Measurements from ENCODE around the gene IKZF3. TPM values are rescaled to one million over a fixed set of nuclear protein-coding genes. Genes with fewer than 3 reads are reported as not detected.

The IKZF3 gene
- total RNA-seq, 1 experiment from 2014 or later: 0.22 TPM

- Histone ChIP-seq H2BK15ac (ENCODE audit: low read depth, low read length) (no peak overlapping the region), H3K79me2 (ENCODE audit: insufficient read depth, low read length) (no peaks in the 10 kb centered on the region), H4K91ac (ENCODE audit: insufficient read length, low read depth, low read length) (no peak overlapping the region), H4K20me1 (ENCODE audit: control insufficient read depth, insufficient read depth, insufficient read length) (no peaks in the 10 kb centered on the region), H2AFZ (ENCODE audit: low read length) (no peak overlapping the region), H3K4me2 (ENCODE audit: insufficient read depth, insufficient read length, low read length) (no peak overlapping the region), H3K4ac (ENCODE audit: low read depth, low read length) (no peak overlapping the region), H3K9ac (ENCODE audit: extremely low read depth, insufficient read length, low read length) (no peak overlapping the region), H2BK20ac (ENCODE audit: low read depth, low read length, poor library complexity, severe bottlenecking) (no peak overlapping the region), H2BK12ac (ENCODE audit: insufficient read length, low read depth, low read length) (no peak overlapping the region), H3K27ac (ENCODE audit: insufficient read length, low read depth, low read length) (no peak overlapping the region), H3K18ac (ENCODE audit: insufficient read length, low read depth, low read length) (no peak overlapping the region), H3K9me3 (ENCODE audit: control insufficient read depth, low read depth, low read length) (peaks cover 7% of the 10 kb centered on the region), H3T11ph (ENCODE audit: low read length) (no peak overlapping the region), H3K27me3 (ENCODE audit: insufficient read depth, low read length) (no peaks in the 10 kb centered on the region), H4K8ac (replicated peaks; ENCODE audit: insufficient read length, low read depth, low read length) (no peak overlapping the region), H3K4me1 (ENCODE audit: insufficient read depth, low read length) (peaks cover 4% of the 10 kb centered on the region; the same call in 1 of the 2 replicates), H2AK5ac (ENCODE audit: insufficient read length, low read length) (no peak overlapping the region), H3K14ac (ENCODE audit: insufficient read depth, low read length) (no peak overlapping the region), H4K5ac (ENCODE audit: insufficient read length, low read depth, low read length) (no peak overlapping the region), H3K23me2 (ENCODE audit: insufficient read length, low read depth, low read length, poor library complexity, severe bottlenecking) (no peaks in the 10 kb centered on the region), H2BK120ac (ENCODE audit: low read depth, low read length, poor library complexity, severe bottlenecking) (no peak overlapping the region), H3K56ac (ENCODE audit: insufficient read length, low read depth, low read length) (no peak overlapping the region), H2BK5ac (ENCODE audit: insufficient read length, low read length) (no peak overlapping the region), H3K79me1 (ENCODE audit: insufficient read depth, low read depth, low read length, poor library complexity, severe bottlenecking) (no peaks in the 10 kb centered on the region), H3K23ac (ENCODE audit: insufficient read length, low read depth, low read length) (no peak overlapping the region)
- DNase-seq: no peak
- Mint-ChIP-seq H3K9me3 (peaks cover 34% of the 10 kb centered on the region in 2 experiments), H3K4me3 (no peak overlapping the region), H3K27ac (no peak overlapping the region; a peak in 1 of 7 replicates), H3K36me3 (ENCODE audit: insufficient read depth in 1 of 3, low read depth in 3 of 3) (peaks cover 8 to 19% (median 18%) of the 10 kb centered on the region in 3 experiments), H3K27me3 (ENCODE audit: low read depth) (peaks cover 3% of the 10 kb centered on the region), H3K4me1 (peaks cover 8 to 11% of the 10 kb centered on the region in 2 experiments)
- WGBS (ENCODE audit: extremely low coverage, insufficient read length, low lambda C conversion rate): no CpG with 5 or more reads among the region's 4 CpGs
- TF ChIP-seq CTCF (conservative IDR thresholded peaks at IDR 0.05): no peak
These were observed 43.6 kb downstream of the IKZF3 start for GRCh38 chr17:39820541-39820940.

Measured in H9 (cell line).